C4-2B (cell line): Measurements from ENCODE around the gene TNS3.

Experiments used
- CTCF ChIP-seq: fragments of 450-650 bp; conservative IDR thresholded peaks from 2 replicates; pipeline ENCODE4 v1.5.1; 2017; ENCODE audit warnings: mild to moderate bottlenecking
- ZFX ChIP-seq: fragments of 450-650 bp; IDR thresholded peaks from 2 replicates; pipeline ENCODE4 v1.6.1; 2017

DNA sequence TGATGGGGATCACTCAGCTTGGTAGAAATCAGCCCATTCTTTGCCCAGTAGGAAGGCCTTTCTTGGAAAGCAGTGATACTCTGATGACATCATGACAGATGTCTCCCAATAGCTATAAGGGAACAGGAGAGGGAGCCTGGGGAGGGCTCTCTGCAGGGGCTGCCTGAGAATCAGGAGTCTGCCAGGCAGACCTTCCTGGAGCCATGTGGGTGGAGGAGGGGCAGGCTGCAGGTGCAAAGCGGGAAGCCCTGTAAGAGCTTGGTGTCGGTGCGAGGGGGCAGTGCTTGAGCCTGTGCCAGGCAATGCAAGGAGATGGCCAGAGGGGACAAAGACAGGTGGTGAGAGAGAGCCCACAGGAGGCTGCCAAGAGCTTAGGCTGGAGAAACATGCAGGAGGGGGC is 5.0 kb upstream of the TNS3 start:
- TF ChIP-seq CTCF: no peak
- TF ChIP-seq ZFX: no peak
